Keratinocyte (primary cell): ENCODE measurements around the gene DIP2B.

ENCODE experiments used
- EZH2 ChIP-seq: IDR thresholded peaks from one replicate; pipeline ENCODE4 v1.6.1; 2012; ENCODE audit warnings: inconsistent platforms, mild to moderate bottlenecking, low read length, moderate library complexity
- TF ChIP-seq, protein P1 (sequence below), 3 experiments: IDR thresholded peaks in 1 of 3; conservative IDR thresholded peaks in 1 of 3; optimal IDR thresholded peaks in 1 of 3; 2 replicates in 2 of 3; 3 replicates in 1 of 3; pipeline versions ENCODE3 to v1.5.1; 2011; ENCODE audit warnings: low read length in 3 of 3, mild to moderate bottlenecking in 3 of 3, moderate library complexity in 2 of 3, control low read depth in 1 of 3, inconsistent platforms in 1 of 3; ENCODE audit not compliant: insufficient read depth in 2 of 3; ENCODE audit errors: extremely low read depth in 1 of 3

DNA sequence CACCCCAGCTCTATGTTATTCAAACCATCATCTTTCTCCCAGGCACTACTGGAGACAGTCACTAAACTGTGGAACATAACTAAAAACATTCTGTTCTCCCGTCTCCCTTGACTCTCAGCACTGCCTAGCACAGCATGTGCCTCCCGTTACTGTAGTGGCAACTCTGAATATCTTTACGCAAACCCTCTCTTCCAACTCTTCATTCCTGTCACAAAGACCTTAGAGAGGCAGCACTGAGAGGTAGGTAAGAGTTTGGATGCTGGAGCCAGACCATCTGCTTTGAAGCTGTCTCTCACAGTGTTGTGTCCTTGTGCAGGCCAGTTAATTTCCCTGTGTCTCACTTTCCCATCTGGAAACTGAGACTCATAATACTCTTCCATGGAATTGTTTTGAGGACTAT is 108.1 kb downstream of the DIP2B start:
- TF ChIP-seq, protein P1, sequence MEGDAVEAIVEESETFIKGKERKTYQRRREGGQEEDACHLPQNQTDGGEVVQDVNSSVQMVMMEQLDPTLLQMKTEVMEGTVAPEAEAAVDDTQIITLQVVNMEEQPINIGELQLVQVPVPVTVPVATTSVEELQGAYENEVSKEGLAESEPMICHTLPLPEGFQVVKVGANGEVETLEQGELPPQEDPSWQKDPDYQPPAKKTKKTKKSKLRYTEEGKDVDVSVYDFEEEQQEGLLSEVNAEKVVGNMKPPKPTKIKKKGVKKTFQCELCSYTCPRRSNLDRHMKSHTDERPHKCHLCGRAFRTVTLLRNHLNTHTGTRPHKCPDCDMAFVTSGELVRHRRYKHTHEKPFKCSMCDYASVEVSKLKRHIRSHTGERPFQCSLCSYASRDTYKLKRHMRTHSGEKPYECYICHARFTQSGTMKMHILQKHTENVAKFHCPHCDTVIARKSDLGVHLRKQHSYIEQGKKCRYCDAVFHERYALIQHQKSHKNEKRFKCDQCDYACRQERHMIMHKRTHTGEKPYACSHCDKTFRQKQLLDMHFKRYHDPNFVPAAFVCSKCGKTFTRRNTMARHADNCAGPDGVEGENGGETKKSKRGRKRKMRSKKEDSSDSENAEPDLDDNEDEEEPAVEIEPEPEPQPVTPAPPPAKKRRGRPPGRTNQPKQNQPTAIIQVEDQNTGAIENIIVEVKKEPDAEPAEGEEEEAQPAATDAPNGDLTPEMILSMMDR (optimal IDR thresholded peaks at IDR 0.05 in 1 of 3, IDR thresholded peaks at IDR 0.05 in 1 of 3, conservative IDR thresholded peaks at IDR 0.05 in 1 of 3; ENCODE audit: extremely low read depth in 1 of 3, insufficient read depth in 2 of 3, low read length in 3 of 3) = no peak
- no peak for TF ChIP-seq EZH2
